Mononuclear cell (primary cell): ENCODE data around the gene BRPF3. TPM values are rescaled to one million over a fixed set of nuclear protein-coding genes. Genes with fewer than 3 reads are reported as not detected.

Experiments used
- H3K27me3 ChIP-seq: 2 replicates; pipeline ENCODE4 v1.6.0; 2011; ENCODE audit warnings: low read length, control low read depth; ENCODE audit not compliant: insufficient read depth
- H3K4me1 ChIP-seq: 2 replicates; pipeline ENCODE4 v1.5.1; 2011; ENCODE audit warnings: mild to moderate bottlenecking, low read length, control low read depth; ENCODE audit not compliant: insufficient read depth
- H3K4me3 ChIP-seq: 2 replicates; pipeline ENCODE4 v1.5.1; 2011; ENCODE audit warnings: mild to moderate bottlenecking, low read length, moderate library complexity
- H3K9me3 ChIP-seq: 2 replicates; pipeline ENCODE4 v1.5.1; 2011; ENCODE audit warnings: low read depth, mild to moderate bottlenecking, control low read depth, low read length
- total RNA-seq: library from RNA; depleted of rRNA; stranded (reverse); fragments of >200 nt; gene quantifications from one replicate; pipeline ENCODE4 v1.2.3, GENCODE V29; 2012

BRPF3 gene
- total RNA-seq, 1 donor = 24.0 TPM

- H3K9me3 ChIP-seq = no peaks in the 10 kb centered on the region
- H3K4me3 ChIP-seq = no peak overlapping the region
- H3K27me3 ChIP-seq = no peaks in the 10 kb centered on the region
Observed at GRCh38 chr6:36235862-36236261, 39.3 kb downstream of the BRPF3 start.

GRCh38 chr6:36239774-36240173 lies 43.2 kb downstream of the BRPF3 start:
- no peaks in the 10 kb centered on the region for H3K27me3 ChIP-seq
- H3K9me3 ChIP-seq = no peaks in the 10 kb centered on the region
- H3K4me1 ChIP-seq = peaks cover 29% of the 10 kb centered on the region
- H3K4me3 ChIP-seq = no peak overlapping the region

More at GRCh38 chr6:36235862-36236261, 39.3 kb downstream of the BRPF3 start:
- peaks cover 18% of the 10 kb centered on the region for H3K4me1 ChIP-seq

- no peaks in the 10 kb centered on the region for H3K27me3 ChIP-seq
- H3K4me3 ChIP-seq = no peak overlapping the region
- H3K9me3 ChIP-seq = no peaks in the 10 kb centered on the region
- peaks cover 40% of the 10 kb centered on the region for H3K4me1 ChIP-seq
Observed at GRCh38 chr6:36241728-36242127, 45.2 kb downstream of the BRPF3 start.

GRCh38 chr6:36242161-36242560 lies 45.6 kb downstream of the BRPF3 start:
- no peak overlapping the region for H3K4me3 ChIP-seq
- no peaks in the 10 kb centered on the region for H3K9me3 ChIP-seq
- peaks cover 45% of the 10 kb centered on the region for H3K4me1 ChIP-seq
- H3K27me3 ChIP-seq = no peaks in the 10 kb centered on the region

- Histone ChIP-seq H3K9me3 (no peaks in the 10 kb centered on the region), H3K27me3 (no peaks in the 10 kb centered on the region), H3K4me1 (peaks cover 49% of the 10 kb centered on the region), H3K4me3 (no peak overlapping the region)
Observed at GRCh38 chr6:36242626-36243025, 46.1 kb downstream of the BRPF3 start.

GRCh38 chr6:36243562-36244212 lies 47.1 kb downstream of the BRPF3 start:
- H3K4me3 ChIP-seq = no peak overlapping the region
- peaks cover 60% of the 10 kb centered on the region for H3K4me1 ChIP-seq
- no peaks in the 10 kb centered on the region for H3K27me3 ChIP-seq
- H3K9me3 ChIP-seq = no peaks in the 10 kb centered on the region

GRCh38 chr6:36244641-36245280 lies 48.2 kb downstream of the BRPF3 start:
- no peaks in the 10 kb centered on the region for H3K9me3 ChIP-seq
- H3K4me3 ChIP-seq = no peak overlapping the region
- H3K4me1 ChIP-seq = peaks cover 68% of the 10 kb centered on the region
- H3K27me3 ChIP-seq = no peaks in the 10 kb centered on the region

GRCh38 chr6:36245572-36246061 lies 49.1 kb downstream of the BRPF3 start:
- Histone ChIP-seq H3K27me3 (no peaks in the 10 kb centered on the region), H3K4me3 (no peak overlapping the region), H3K4me1 (peaks cover 68% of the 10 kb centered on the region), H3K9me3 (no peaks in the 10 kb centered on the region)

- Histone ChIP-seq H3K4me1 (peaks cover 61% of the 10 kb centered on the region), H3K4me3 (no peak overlapping the region)
Observed at GRCh38 chr6:36246506-36247268, 50.1 kb downstream of the BRPF3 start.

GRCh38 chr6:36247693-36248092 lies 51.1 kb downstream of the BRPF3 start:
- Histone ChIP-seq H3K4me1 (peaks cover 51% of the 10 kb centered on the region), H3K4me3 (no peak overlapping the region), H3K27me3 (no peaks in the 10 kb centered on the region), H3K9me3 (no peaks in the 10 kb centered on the region)

More at GRCh38 chr6:36246506-36247268, 50.1 kb downstream of the BRPF3 start:
- H3K9me3 ChIP-seq = no peaks in the 10 kb centered on the region
- H3K27me3 ChIP-seq = no peaks in the 10 kb centered on the region

- H3K4me3 ChIP-seq = no peak overlapping the region
- H3K27me3 ChIP-seq = no peaks in the 10 kb centered on the region
- H3K4me1 ChIP-seq = peaks cover 51% of the 10 kb centered on the region
- H3K9me3 ChIP-seq = no peaks in the 10 kb centered on the region
Observed at GRCh38 chr6:36248980-36249379, 52.4 kb downstream of the BRPF3 start.

GRCh38 chr6:36249536-36249935 lies 53.0 kb downstream of the BRPF3 start:
- H3K4me3 ChIP-seq = no peak overlapping the region
- H3K9me3 ChIP-seq = no peaks in the 10 kb centered on the region
- H3K4me1 ChIP-seq = peaks cover 50% of the 10 kb centered on the region
- no peaks in the 10 kb centered on the region for H3K27me3 ChIP-seq

- H3K9me3 ChIP-seq = no peaks in the 10 kb centered on the region
- H3K27me3 ChIP-seq = no peaks in the 10 kb centered on the region
- no peak overlapping the region for H3K4me3 ChIP-seq
- peaks cover 25% of the 10 kb centered on the region for H3K4me1 ChIP-seq
Observed at GRCh38 chr6:36252005-36252404, 55.5 kb downstream of the BRPF3 start.

GRCh38 chr6:36263390-36264000 lies 67.0 kb downstream of the BRPF3 start:
- Histone ChIP-seq H3K27me3 (peaks cover 9% of the 10 kb centered on the region), H3K4me3 (no peak overlapping the region), H3K4me1 (no peaks in the 10 kb centered on the region), H3K9me3 (peaks cover 8% of the 10 kb centered on the region)

GRCh38 chr6:36265744-36266143 lies 69.2 kb downstream of the BRPF3 start:
- H3K4me3 ChIP-seq = no peak overlapping the region
- peaks cover 8% of the 10 kb centered on the region for H3K9me3 ChIP-seq
- peaks cover 7% of the 10 kb centered on the region for H3K27me3 ChIP-seq
- H3K4me1 ChIP-seq = no peaks in the 10 kb centered on the region
